GM12873 (cell line): ENCODE measurements around the gene CREB1.

ENCODE experiments used
- CTCF ChIP-seq: IDR thresholded peaks from 2 replicates; pipeline ENCODE4 v1.5.1; 2012; ENCODE audit warnings: low read depth, mild to moderate bottlenecking, moderate library complexity, low read length, control low read depth; ENCODE audit not compliant: insufficient read depth; ENCODE audit errors: missing control alignments

Gene CREB1

GRCh38 chr2:207584952-207585351 is 55.2 kb downstream of the CREB1 start:
- TF ChIP-seq CTCF: no peak

- TF ChIP-seq CTCF: no peak
Measured at GRCh38 chr2:207587305-207587704, 57.5 kb downstream of the CREB1 start.

- TF ChIP-seq CTCF: no peak
Measured at GRCh38 chr2:207589143-207589542, 59.4 kb downstream of the CREB1 start.

- no peak for TF ChIP-seq CTCF
Measured at GRCh38 chr2:207593277-207593676, 63.5 kb downstream of the CREB1 start.

- no peak for TF ChIP-seq CTCF
Measured at GRCh38 chr2:207594264-207594663, 64.5 kb downstream of the CREB1 start.

GRCh38 chr2:207594731-207595130 is 65.0 kb downstream of the CREB1 start:
- no peak for TF ChIP-seq CTCF

- TF ChIP-seq CTCF: no peak
Measured at GRCh38 chr2:207599636-207600035, 69.9 kb downstream of the CREB1 start.
